ENCODE results near the gene OR6V1.
"Not testable (repeated sequence)": the region's sequence is repeated elsewhere in the genome, so short reads cannot be mapped to it uniquely, and the experiment has no call there.

OR6V1 gene

DNA sequence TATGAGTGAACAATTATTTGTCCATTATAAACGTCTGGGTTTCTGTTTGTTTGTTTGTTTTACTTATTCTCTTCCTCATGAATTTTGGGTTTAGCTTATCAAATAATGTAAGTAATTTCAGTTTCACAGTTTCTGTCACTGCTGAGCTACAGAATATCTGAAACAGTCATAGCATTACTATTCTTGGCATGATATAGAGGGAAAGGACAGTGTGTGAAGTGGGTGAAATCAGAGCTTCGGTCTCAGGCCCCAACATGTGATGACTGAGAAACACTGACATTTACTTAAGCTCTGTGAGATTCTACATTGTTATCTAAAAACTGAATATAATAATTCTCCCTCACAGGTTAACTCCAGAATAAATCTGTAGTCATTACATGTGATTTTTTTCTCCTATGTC lies 8.8 kb upstream of the OR6V1 start:
- DNase-seq, result peak; percentile 17

DNA sequence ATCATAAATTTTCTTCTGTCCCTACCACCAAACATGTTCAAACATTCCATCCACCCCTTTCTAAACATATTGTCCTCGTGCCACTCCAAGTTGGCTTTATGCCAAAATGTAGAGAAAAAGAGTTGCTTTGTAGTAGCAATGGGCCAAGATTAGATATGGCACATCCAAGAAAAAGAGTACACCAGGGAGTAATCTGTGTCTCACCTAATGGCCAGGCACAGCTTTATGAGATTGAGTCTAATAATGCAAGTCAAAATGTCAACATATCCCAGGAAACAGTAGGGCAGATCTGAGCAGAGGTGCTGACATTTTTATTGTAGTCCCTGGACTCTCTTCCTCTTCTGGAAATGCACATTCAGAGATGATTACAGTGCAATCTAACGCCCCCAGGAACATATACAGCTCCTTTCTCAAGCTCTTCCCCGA lies 5.7 kb upstream of the OR6V1 start:
- no peak for DNase-seq

DNA sequence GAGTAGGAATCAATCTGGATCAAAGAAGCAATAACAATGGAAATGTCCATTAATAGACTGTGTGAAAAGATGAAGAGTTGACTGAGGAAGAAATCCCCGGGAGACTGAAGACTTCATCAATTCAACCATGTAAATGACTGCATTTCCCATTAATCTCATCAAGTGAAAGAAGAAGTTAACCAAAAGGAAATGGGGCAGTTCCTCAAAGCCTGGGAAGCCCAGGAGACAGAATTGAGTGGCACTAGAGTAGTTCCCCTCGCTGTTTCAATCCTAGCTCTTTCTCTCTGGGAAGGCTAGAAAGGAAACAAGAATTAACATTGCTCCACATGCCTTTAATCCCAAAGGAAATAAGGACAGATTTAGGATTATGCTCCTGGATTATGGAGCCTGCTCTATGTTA lies 4.8 kb upstream of the OR6V1 start:
- DNase-seq, result no peak

DNA sequence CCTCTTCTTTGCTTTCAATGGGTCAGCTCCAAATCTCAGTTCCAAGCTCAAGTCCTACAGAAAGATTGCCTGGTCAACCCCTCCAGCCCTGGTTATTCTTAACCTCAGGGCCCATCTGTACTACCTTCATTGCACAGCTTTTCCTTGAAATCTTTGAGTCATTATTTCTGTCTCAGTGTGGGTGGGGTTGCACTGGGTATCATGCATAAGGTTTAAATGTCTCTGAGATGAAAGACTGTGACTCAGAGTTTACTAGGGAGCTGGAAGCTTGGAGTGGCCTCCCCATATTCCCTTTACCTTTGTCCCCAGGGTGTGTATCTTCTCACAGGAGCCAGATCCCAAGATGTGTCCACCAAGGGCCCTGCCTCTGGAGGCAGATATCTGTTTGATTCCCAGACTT lies 3.3 kb upstream of the OR6V1 start:
- no peak for DNase-seq

DNA sequence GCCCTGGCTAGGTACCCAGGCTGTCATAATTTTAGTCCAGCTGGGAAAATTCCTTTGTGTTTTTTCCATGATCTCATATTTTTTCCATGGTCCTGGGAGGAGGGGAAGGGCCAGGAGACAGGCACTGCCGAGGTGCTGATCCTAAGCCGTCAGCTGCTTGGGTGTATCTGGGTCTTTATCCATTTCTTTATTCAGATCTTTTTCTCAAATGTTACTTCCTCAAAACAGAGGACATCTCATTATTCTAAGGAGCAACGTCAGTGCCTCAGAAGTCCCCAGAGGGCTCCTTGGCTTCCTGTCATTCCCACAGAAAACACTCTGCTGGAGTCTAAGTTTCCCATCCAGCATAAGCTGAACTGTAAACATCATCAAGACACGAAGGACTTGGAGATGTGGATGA lies 2.8 kb upstream of the OR6V1 start:
- no peak for DNase-seq

DNA sequence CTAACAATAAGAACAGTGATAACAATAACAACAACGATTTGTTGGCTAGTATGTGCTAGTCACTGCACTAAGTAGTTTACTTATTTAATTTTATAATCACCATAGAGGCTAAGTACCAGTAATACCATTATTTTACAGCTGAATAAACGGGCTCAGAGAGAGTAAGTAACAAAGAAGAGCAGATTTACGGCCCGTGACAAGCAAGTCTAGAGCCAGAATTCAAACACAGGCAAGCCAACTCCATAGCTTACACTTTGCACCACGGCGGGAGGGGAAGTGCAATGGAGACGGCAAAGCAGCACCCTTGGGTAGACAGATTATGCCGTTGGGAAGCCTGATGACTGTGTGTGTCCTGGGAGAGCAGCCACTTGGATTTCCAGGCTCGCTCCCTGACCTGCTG lies 1.2 kb upstream of the OR6V1 start:
- no peak for DNase-seq

DNA sequence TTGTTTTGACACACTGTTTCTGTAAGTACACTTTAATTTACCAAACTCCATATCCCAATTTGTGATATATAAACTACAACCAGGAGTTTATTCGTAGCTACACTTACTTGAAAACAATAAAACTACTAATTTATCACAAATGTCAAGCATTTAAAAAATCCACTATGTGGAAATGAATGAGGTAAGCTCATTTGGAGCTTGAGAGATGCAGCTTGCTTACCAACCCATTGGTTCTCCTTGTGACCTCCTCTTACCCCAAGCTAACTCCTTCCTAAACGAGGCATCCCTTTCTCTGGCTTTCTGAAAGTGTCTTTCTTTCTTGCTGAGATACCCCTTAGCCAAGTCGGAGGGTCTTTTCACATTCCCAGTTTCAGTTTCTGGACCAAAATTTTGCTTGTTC lies 2.5 kb downstream of the OR6V1 start:
- no peak for DNase-seq

DNA sequence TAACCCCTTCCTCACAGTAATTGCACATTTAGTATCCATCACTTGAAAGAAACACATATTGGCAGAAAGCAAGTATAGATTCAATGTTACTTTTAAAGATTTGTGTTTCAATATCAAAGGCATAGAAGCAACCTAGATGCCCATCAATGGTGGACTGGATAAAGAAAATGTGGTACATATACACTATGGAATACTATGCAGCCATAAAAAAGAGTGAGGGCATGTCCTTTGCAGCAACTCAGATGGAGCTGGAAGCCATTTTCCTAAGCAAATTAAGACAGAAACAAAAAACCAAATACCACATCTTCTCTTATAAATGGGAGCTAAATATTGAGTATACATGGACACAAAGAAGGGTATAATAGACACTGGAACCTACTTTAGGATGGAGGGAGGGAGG lies 3.6 kb downstream of the OR6V1 start:
- DNase-seq, result no peak

DNA sequence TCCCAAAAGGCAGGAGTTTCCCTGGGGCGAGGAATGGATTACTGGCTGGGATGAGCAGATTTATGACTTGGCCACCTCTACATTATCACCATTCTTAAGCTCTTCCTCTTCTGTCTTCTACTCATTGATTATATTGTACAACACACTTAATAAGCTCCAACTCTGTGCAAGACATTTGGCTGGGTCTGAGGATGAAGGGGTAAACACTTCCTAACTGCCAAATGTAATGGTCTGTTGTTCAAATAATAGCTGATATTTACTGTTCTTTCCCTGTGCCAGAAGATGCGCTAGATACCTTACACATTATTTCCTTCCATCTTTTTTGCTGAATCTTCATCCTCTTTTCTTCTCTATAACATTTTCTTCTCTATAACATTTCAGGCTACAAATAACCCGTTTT lies 11.6 kb downstream of the OR6V1 start:
- DNase-seq, result no peak

DNA sequence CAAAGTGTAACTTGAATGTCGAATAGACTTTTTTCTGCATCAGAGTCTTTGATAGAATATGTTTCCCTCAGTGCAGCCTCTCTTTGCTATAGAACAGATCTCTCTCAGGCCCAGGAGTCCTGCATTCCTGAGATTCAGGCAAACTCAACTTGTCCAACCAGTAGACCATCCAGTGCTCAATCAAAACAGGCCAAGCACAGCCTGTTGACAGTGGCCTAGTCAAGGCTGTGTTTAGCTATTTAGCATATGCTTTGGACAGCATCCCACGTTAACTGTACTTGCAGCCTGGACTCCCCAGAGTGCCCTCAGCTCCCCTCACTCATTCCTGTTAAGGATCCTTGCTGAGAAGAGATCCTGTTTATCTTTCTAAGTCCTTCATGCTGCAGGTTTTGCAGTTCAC lies 16.3 kb downstream of the OR6V1 start:
- DNase-seq, result no peak

DNA sequence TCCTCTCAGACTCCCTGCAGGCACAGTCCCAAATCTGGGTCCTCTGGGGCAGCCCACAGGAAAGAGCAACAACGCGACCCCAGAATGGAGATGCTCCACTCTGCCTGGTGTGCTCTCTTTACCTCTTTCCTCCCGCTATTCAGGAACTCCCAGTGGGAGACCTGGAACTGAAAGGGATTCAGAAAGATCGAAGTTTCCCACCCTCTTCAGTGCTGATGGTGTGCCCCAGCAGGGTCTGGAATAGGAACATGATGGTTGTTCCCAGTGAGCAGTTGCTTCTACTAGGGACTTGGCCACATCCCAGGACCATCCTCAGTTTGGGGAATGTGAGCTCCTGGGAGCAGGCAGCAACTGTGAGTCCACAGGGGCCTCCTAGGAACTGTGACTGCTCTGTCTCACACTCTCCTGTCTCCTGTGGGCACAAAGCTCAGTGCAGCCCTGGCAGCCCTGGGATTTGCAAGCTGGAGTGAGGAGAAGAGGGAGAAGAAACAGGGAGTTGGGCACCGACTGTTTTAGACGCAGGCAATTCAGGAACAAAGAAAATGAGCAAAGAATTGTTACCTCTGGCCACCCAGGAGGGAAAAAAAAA lies 17.9 kb downstream of the OR6V1 start:
- DNase-seq, result no peak

DNA sequence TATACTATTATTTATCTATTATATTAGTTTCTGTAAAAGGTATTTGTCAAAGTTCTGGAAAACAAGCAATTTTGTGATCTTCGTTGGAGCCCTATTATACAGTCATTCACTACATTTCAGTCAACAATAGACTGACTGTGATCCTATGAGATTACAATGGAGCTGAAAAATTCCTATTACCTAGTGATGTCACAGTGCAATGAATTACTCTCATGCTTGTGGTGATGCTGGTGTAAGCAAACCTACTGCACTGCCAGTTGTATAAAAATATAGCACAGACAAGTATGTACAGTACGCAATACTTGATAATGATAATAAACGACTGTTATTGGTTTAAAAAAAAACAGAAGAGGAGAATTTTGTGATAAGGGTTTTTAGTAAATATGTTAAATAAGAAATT lies 21.4 kb downstream of the OR6V1 start:
- DNase-seq, result no peak

DNA sequence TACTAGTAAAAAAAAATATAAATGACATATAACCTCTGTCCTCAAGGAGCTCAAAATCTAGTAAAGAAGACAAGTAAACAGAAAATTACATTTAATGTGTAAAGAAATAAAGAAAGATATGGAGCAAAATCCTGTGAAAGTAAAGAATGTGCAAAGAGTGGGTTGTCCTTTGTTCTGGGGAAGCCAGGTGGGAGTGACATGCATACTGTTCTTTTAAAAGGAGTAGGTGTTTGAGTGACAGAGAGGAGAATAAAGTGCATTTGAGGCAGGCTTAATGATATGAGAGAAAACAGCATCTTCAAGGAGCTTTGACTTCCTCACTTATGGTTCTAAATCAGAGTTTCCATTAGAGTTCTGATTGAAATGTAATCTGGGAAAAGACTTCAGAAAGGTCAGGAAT lies 22.0 kb downstream of the OR6V1 start:
- no peak for DNase-seq

DNA sequence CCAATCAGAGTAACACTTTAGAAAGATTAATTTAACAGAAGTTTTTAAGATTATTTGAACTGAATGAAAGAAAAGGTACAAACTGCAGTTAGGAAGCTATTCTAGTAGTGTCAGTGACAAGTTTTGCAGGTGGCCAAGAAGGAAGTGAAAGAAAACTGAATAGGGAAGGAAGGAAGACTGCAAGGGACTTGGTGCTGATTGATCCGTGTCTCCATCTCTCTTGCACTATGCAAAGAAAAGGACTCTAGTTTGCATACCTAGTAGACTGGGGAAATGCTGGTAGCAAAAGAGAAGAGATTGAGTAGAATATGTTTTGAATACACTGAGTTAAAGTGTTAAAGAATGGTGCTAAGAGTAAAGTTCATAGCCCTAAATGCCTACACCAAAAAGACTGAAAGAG lies 33.0 kb downstream of the OR6V1 start:
- no peak for DNase-seq

DNA sequence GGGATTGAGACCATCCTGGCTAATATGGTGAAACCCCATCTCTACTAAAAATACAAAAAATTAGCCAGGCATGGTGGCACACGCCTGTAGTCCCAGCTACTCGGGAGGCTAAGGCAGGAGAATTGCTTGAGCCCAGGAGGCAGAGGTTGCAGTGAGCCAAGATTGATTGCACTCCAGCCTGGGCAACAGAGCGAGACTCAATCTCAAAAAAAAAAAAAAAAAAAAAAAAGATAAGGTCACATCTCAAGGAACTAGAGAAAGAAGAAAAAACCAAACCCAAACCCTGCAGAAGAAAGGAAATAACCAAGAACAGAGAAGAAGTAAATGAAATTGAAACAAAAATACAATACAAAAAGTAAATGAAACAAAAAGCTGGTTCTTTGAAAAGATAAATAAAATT lies 33.5 kb downstream of the OR6V1 start:
- DNase-seq, result not testable (repeated sequence)

DNA sequence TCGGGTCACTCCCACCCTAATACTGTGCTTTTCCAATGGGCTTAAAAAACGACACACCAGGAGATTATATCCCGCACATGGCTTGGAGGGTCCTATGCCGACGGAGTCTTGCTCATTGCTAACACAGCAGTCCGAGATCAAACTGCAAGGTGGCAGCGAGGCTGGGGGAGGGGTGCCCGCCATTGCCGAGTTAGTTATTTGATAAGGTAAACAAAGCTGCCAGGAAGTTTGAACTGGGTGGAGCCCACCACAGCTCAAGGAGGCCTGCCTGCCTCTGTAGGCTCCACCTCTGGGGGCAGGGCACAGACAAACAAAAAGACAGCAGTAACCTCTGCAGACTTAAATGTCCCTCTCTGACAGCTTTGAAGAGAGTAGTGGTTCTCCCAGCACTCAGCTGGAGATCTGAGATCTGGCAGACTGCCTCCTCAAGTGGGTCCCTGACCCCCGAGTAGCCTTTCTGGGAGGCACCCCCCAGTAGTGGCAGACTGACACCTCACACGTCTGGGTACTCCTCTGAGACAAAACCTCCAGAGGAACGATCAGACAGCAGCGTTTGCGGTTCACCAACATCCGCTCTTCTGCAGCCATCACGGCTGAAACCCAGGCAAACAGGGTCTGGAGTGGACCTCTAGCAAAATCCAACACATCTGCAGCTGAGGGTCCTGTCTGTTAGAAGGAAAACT lies 36.5 kb downstream of the OR6V1 start:
- not testable (repeated sequence) for DNase-seq

DNA sequence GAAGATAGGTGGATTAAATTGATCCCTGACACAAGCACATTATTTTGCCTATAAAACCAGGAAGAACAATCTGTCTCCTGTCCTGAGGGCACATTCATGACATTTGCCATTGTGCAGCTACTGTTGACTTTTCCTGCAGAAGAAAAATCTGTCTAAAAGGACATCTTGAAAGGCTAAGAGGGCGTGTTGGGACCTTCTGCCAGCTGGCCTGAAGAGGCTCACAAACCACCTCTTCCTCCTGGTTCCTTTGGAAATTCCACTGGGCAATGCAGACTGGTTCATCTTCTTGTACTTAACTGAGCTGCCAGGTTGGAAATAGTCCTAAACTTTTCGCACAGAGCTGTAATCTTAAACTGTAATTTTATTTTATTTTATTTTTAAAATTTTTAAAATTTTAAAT lies 44.0 kb downstream of the OR6V1 start:
- no peak for DNase-seq

DNA sequence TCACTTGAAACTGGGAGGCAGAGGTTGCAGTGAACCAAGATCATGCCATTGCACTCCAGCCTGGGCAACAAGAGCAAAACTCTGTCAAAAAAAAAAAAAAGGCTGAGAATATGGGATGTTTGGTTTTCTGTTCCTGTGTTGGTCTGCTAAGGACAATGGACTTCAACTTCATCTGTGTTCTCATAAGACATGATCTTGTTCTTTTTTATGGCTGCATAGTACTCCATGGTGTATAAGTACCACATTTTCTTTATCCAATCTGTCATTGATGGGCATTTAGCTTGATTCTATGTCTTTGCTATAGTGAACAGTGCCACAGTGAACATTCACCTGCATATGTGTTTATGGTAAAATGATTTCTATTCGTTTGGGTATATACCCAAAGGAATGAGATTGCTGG lies 47.4 kb downstream of the OR6V1 start:
- DNase-seq, result not testable (repeated sequence)

Data from amniotic stem cell (primary cell).